MM.1S (cell line): ENCODE data around the gene DNAL4.

ENCODE experiments used
- DNase-seq: peaks from one replicate; pipeline ENCODE4 v3.0.0-alpha.2; 2015
- H2AFZ ChIP-seq: fragments of 300-600 bp; sonication (generic); 2 replicates; pipeline ENCODE4 v1.6.0; 2016; ENCODE audit warnings: antibody characterized with exemption, low read length
- H3F3A ChIP-seq: fragments of 300-600 bp; sonication (generic); 2 replicates; pipeline ENCODE4 v1.6.1; 2016; ENCODE audit warnings: mild to moderate bottlenecking, antibody characterized with exemption, low read length, moderate library complexity, mixed read lengths; ENCODE audit not compliant: insufficient read depth
- H3K27ac ChIP-seq: fragments of 300-600 bp; sonication (generic); 2 replicates; pipeline ENCODE4 v1.5.1; 2016; ENCODE audit warnings: mild to moderate bottlenecking, low read length
- H3K27me3 ChIP-seq: fragments of 300-600 bp; sonication (generic); replicated peaks from 2 replicates; pipeline ENCODE4 v1.6.0; 2016; ENCODE audit warnings: low read length; ENCODE audit not compliant: insufficient read depth
- H3K36me3 ChIP-seq: fragments of 300-600 bp; sonication (generic); replicated peaks from 2 replicates; pipeline ENCODE4 v1.6.1; 2016; ENCODE audit warnings: mild to moderate bottlenecking, low read length, mixed read lengths; ENCODE audit not compliant: insufficient read depth
- H3K4me1 ChIP-seq: fragments of 300-600 bp; sonication (generic); 2 replicates; pipeline ENCODE4 v1.6.1; 2016; ENCODE audit warnings: low read length, mixed read lengths
- H3K4me2 ChIP-seq: fragments of 300-600 bp; sonication (generic); 2 replicates; pipeline ENCODE4 v1.6.0; 2016; ENCODE audit warnings: low read depth, low read length
- H3K4me3 ChIP-seq: fragments of 300-600 bp; sonication (generic); 2 replicates; pipeline ENCODE4 v1.5.1; 2016; ENCODE audit warnings: low read length, mixed read lengths
- H3K79me2 ChIP-seq: fragments of 300-600 bp; sonication (generic); 2 replicates; pipeline ENCODE4 v1.6.1; 2016; ENCODE audit warnings: mixed run types, low read length, mixed read lengths
- H3K9ac ChIP-seq: fragments of 300-600 bp; sonication (generic); 2 replicates; pipeline ENCODE4 v1.6.1; 2016; ENCODE audit warnings: low read length, mixed read lengths
- H3K9me2 ChIP-seq: fragments of 300-600 bp; sonication (generic); replicated peaks from 2 replicates; pipeline ENCODE4 v1.6.1; 2016; ENCODE audit warnings: mild to moderate bottlenecking, low read length, mixed read lengths; ENCODE audit not compliant: insufficient read depth
- H3K9me3 ChIP-seq: fragments of 300-600 bp; sonication (generic); replicated peaks from 2 replicates; pipeline ENCODE4 v1.6.1; 2016; ENCODE audit warnings: mild to moderate bottlenecking, low read length, mixed read lengths; ENCODE audit not compliant: insufficient read depth
- H4K20me1 ChIP-seq: fragments of 300-600 bp; sonication (generic); 2 replicates; pipeline ENCODE4 v1.6.1; 2016; ENCODE audit warnings: mild to moderate bottlenecking, low read length, moderate library complexity, mixed read lengths; ENCODE audit not compliant: insufficient read depth
- EZH2 ChIP-seq: fragments of 300-600 bp; sonication (generic); optimal IDR thresholded peaks from 2 replicates; pipeline ENCODE3; 2017; ENCODE audit warnings: low read depth, mild to moderate bottlenecking, antibody characterized with exemption, low read length, mixed read lengths
- EZH2phosphoT487 ChIP-seq: fragments of 300-600 bp; sonication (generic); IDR thresholded peaks from 2 replicates; pipeline ENCODE4 v1.6.1; 2018; ENCODE audit warnings: antibody characterized with exemption, low read length
- TF ChIP-seq, protein P1 (sequence below): fragments of 300-600 bp; sonication (generic); IDR thresholded peaks from 2 replicates; pipeline ENCODE4 v1.5.1; 2016; ENCODE audit warnings: antibody characterized with exemption, low read length, mixed read lengths

Gene DNAL4

DNA sequence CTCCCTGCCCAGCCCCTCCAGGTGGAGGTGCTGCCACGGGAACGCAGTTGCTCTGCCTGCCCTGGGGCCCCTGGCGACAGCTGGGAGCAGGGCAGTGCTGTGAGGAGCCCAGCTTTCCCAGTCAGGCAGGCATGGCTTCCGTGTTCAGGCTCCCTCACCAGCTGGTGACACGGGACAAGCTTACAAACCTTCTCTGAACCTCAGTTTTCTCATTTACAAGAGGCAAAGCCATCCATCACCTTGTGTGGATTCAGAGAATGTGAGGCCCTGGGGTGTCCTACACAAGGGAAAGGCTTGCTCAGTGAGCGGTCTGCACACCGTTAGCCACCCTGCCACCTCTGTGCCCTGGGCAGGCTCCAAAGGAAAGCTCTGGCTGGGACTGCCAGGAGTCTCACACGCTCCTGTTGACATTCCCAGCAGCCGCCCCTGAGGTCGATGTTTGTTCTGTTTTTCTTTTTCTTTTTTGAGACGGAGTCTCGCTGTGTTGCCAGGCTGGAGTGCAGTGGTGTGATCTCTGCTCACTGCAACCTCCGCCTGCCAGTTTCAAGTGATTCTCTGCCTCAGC is 61.6 kb downstream of the DNAL4 start:
- H3K4me3 ChIP-seq, result no peak overlapping the region
- H3K27me3 ChIP-seq, result no peaks in the 10 kb centered on the region
- H3K4me1 ChIP-seq, result peaks cover 7% of the 10 kb centered on the region; the same call in 1 of the 2 replicates
- no peaks in the 10 kb centered on the region for H4K20me1 ChIP-seq
- peaks cover 44% of the 10 kb centered on the region for H3F3A ChIP-seq
- H3K36me3 ChIP-seq, result no peaks in the 10 kb centered on the region; the same call in 1 of the 2 replicates
- no peak overlapping the region for H3K4me2 ChIP-seq
- H3K79me2 ChIP-seq, result peaks cover 13% of the 10 kb centered on the region; the same call in 1 of the 2 replicates
- TF ChIP-seq EZH2phosphoT487, result no peak
- no peak for TF ChIP-seq EZH2
- TF ChIP-seq, protein P1, sequence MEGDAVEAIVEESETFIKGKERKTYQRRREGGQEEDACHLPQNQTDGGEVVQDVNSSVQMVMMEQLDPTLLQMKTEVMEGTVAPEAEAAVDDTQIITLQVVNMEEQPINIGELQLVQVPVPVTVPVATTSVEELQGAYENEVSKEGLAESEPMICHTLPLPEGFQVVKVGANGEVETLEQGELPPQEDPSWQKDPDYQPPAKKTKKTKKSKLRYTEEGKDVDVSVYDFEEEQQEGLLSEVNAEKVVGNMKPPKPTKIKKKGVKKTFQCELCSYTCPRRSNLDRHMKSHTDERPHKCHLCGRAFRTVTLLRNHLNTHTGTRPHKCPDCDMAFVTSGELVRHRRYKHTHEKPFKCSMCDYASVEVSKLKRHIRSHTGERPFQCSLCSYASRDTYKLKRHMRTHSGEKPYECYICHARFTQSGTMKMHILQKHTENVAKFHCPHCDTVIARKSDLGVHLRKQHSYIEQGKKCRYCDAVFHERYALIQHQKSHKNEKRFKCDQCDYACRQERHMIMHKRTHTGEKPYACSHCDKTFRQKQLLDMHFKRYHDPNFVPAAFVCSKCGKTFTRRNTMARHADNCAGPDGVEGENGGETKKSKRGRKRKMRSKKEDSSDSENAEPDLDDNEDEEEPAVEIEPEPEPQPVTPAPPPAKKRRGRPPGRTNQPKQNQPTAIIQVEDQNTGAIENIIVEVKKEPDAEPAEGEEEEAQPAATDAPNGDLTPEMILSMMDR, result no peak
- no peaks in the 10 kb centered on the region for H3K9me2 ChIP-seq
- H3K9me3 ChIP-seq, result no peaks in the 10 kb centered on the region
- no peak overlapping the region for H2AFZ ChIP-seq
- peak; percentile 5 for DNase-seq
- H3K9ac ChIP-seq, result no peak overlapping the region
- no peak overlapping the region for H3K27ac ChIP-seq

DNA sequence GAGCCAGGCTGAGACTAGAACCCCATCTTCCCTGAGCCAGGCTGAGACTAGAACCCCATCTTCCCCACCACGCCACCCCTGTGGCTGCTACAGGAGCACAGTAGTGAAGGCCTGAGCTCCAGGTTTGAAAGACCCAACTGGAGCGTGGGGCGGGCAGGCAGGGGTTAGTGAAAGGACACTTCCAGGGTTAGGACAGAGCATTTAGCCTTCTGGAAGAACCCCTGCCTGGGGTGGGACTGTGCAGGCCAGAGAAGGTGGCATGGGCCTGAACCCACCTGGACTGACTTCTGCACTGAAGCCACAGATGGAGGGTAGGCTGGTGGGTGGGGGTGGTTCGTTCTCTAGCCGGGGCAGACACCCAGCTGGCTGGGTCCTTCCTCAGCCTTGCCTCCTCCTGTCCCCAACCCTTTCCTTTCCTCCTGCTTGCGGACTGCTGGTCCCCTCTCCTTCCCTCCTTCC is 62.2 kb downstream of the DNAL4 start:
- no peak overlapping the region for H3K9ac ChIP-seq
- no peak for DNase-seq
- TF ChIP-seq, protein P1, result no peak
- no peak for TF ChIP-seq EZH2phosphoT487
- TF ChIP-seq EZH2, result no peak
- H3K27ac ChIP-seq, result no peak overlapping the region
- no peak overlapping the region for H3K4me3 ChIP-seq
- H3K79me2 ChIP-seq, result peaks cover 18% of the 10 kb centered on the region; the same call in 1 of the 2 replicates
- H2AFZ ChIP-seq, result no peak overlapping the region
- H4K20me1 ChIP-seq, result no peaks in the 10 kb centered on the region
- H3K9me3 ChIP-seq, result no peaks in the 10 kb centered on the region
- H3K4me2 ChIP-seq, result no peak overlapping the region
- H3F3A ChIP-seq, result peaks cover 38% of the 10 kb centered on the region
- H3K4me1 ChIP-seq, result peaks cover 7% of the 10 kb centered on the region; the same call in 1 of the 2 replicates
- peaks cover 2% of the 10 kb centered on the region; the same call in 1 of the 2 replicates for H3K36me3 ChIP-seq
- H3K27me3 ChIP-seq, result no peaks in the 10 kb centered on the region
- no peaks in the 10 kb centered on the region for H3K9me2 ChIP-seq

DNA sequence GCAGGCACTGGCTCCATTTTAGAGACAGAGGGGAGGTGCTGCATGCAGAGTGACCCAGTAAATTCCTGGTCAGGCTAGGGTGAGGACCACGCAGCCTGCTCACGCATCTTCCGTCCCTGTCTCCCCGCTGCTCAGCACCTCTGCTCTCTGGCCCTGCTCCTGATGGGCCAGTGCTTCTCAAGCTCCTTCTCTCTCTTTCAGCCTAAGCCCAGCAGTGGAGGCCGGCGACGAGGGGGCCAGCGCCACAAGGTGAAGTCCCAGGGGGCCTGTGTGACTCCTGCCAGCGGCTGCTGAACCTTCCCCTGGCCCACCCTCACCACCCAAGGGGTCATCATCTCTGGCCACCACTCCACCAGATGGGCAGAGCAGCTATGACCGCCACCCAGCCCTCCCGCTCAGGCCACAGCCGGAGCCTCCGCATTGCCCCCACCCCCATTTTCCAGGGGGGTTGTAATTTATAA is 63.5 kb downstream of the DNAL4 start:
- Histone ChIP-seq H3K9me2 (no peaks in the 10 kb centered on the region), H4K20me1 (no peaks in the 10 kb centered on the region), H3K27ac (no peak overlapping the region), H3K4me3 (no peak overlapping the region), H3K36me3 (peaks cover 10% of the 10 kb centered on the region), H2AFZ (no peak overlapping the region), H3K4me1 (0 out of 2 replicates have a peak, but pooled peaks cover 2% of the 10 kb centered on the region), H3K9me3 (no peaks in the 10 kb centered on the region), H3K79me2 (0 out of 2 replicates have a peak, but pooled peaks cover 14% of the 10 kb centered on the region), H3K4me2 (no peak overlapping the region), H3K9ac (no peak overlapping the region), H3K27me3 (no peaks in the 10 kb centered on the region), H3F3A (peaks cover 32% of the 10 kb centered on the region)
- no peak for TF ChIP-seq EZH2phosphoT487
- no peak for TF ChIP-seq EZH2
- DNase-seq, result peak; percentile 3

DNA sequence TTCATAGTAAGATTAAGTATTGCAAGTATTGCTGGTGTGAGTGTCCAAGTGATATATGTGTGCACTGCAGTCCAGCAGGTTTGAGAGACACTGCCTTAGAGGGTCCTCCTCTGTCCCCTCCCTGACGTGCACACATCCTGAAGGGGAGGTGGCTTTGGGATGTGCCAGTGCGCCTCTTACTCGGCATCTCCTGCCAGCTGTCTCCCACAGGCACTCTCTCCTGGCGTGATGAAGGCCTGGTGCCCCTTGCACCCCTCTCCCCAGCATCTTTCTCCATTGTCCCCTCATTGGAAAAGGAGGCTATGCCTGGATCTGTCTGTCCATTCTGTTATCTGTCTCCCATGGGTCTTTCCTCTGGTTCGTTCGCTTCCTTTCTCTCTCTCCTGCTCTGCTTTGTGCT is 64.0 kb downstream of the DNAL4 start:
- Histone ChIP-seq H3K79me2 (0 out of 2 replicates have a peak, but pooled peaks cover 17% of the 10 kb centered on the region), H3K4me2 (no peak overlapping the region), H2AFZ (no peak overlapping the region), H3K9ac (no peak overlapping the region), H3K27ac (no peak overlapping the region), H3K9me3 (no peaks in the 10 kb centered on the region), H3K36me3 (peaks cover 11% of the 10 kb centered on the region), H4K20me1 (no peaks in the 10 kb centered on the region), H3F3A (peaks cover 27% of the 10 kb centered on the region), H3K4me3 (no peak overlapping the region), H3K27me3 (no peaks in the 10 kb centered on the region), H3K4me1 (no peaks in the 10 kb centered on the region), H3K9me2 (no peaks in the 10 kb centered on the region)
- peak; percentile 4 for DNase-seq
- TF ChIP-seq EZH2phosphoT487, result no peak
- TF ChIP-seq EZH2, result no peak
- TF ChIP-seq, protein P1, result no peak
